SIG-M5 treated with dmso at 0.1 percent for 504 hours (cell line): ENCODE data around the gene VPS37B.

Experiments
- DNase-seq: peaks from one replicate; lab custom pipeline; 2025; ENCODE audit not compliant: unreplicated experiment; lab: John Stamatoyannopoulos, UW

Gene VPS37B

DNA sequence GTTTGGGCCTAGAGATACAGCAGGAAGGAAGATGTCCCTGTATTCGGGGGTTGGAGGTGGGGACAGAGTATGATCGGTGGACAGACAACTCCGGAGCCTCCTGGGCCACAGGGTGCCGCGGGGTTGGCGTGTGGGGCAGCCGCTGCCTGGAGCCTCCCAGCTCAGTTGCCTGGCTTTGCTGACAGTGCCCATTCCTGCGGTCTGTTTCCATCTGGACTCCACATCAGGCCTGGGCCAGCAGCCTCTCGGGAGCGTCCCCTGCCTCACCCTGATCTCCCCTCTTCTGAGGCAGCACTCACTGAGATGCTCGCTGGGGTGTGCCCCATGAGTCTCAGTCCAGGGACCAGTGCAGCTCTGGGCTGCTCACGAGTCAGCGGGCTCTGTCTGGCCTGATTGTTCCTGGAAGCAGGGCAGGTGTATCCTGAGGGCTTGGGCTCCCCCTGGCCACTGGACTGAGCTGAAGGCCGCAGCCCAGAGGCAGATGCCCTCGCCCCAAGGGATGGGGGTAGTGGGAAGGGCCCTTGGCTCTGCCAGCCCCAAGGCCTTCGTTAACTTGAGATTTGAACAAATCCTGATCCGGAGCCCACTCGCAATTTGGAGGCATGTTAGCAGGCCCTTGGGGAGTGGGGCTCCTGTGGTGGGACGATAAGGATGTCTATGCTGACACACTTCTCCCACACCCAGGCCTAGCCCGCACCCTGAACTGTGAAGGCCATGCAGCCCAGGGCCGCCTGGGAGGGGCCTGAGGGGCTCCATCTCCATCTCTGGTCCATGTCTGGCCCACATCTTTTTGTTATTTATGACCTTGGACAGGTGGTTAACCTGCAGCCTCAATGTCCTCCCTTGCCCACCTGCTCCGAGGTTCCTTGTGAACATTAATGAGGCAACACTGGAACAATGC, 53.2 kb downstream of the VPS37B start:
- DNase-seq, result no peak

DNA sequence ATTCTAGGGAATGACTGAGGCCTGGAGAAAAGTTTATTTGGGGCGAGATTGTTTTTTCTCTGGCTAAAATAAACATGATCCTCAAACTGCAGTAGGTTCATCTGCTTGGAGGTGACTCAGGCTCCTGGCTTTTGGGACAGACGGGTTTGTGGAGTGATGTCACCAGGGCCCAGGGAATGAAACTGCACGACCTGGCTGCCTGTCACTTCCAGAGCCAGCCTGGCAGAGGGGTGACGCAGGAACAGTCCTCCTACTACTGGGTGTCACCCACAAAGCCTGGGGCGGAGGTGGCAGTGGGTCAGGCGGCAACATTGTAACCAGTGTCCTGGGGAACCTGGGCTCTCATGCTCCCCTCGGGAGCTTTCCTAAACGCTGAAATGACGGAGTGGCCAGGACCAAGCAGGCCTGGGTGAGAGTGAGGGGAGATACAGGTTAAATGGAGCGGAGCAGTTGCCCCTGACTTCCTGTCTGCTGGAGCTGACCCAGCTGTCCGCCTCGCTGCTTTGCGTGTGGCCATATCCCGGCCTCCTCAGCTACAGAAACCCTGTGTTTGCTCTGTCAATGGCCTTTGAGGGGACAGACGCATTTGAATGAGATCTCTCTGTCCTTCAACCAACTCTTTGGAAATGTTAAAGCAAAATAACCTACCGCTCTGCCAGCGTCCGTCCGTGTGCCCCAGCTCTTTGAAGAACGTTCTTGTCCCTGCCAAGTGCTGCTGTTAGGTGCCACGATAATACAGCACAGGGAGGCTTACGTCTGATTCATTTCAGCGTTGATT, 54.2 kb downstream of the VPS37B start:
- peak; percentile 40 for DNase-seq

DNA sequence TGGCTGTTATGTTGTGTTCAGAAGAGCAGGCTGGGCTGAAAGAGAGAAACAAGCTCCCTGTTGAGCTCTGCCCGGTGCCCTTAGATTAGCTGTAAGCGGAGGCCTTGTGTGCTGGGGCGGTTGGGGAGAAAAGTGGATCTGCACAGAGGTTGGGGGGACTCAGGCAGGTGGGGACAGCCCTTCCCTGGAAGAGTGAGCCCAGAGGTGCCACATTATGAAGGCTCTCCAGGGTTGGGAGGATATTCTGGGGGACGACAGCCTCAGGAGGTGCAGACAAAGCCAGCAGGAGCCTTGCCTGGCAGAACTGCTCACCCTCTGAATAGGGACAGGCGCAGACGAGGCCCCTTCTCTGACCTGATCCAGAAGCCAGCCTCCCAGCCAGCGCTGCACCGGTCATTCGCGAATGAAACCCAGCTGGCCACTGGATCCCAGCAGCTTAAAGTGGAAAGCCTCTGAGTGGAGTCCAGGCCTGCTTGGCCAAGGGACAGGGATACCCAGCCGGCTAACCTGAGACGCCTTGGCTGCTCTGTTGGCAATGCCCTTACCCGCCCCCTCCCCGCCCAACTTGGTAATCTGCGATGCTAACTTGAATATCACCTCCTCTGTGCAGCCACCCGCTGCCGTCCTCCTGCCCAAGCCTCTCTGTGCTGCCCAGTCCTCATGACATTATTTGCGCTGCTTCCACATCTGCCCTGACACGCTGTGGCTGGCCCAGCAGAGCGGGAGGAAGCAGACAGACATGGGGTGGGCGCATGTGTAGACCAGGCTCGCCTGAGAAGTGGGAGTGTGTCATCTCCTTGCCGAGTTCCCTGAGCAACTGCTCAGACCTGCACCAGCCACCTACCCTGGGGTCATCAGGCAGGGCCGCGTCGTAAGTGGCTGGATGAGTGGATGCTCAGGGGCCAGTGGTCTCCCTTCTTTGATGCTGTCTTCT, 55.1 kb downstream of the VPS37B start:
- DNase-seq, result no peak

DNA sequence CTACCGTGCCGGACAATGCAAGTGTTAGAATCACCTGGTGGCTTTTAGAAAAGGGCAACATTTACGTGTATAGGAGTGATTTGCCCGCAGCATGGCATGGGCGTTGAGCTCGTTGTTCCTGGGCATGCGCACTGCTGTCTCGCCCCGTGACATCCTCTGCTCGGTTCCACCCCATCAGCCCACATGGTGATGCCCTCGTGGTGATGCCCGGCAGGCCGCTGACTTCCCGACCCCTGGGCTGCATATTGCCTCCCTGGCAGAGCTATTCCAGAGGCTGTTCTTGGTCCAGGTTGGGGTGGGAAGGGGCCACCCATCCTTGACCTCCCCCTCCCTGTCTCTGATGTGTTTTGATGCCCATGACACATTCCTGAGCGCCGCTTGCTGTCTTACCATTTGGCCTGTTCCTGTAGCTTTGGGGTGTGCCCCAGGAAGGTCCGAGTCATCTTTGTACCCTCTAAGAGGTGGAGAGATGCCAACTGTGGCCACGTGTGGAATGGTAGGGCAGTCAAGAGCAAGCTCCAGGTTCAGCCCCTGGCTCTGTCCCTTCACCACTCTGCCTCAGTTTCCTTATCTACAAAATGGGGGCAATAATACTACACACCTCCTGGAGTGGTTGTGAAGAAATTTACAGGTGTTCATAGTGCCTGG, 55.9 kb downstream of the VPS37B start:
- DNase-seq, result no peak

DNA sequence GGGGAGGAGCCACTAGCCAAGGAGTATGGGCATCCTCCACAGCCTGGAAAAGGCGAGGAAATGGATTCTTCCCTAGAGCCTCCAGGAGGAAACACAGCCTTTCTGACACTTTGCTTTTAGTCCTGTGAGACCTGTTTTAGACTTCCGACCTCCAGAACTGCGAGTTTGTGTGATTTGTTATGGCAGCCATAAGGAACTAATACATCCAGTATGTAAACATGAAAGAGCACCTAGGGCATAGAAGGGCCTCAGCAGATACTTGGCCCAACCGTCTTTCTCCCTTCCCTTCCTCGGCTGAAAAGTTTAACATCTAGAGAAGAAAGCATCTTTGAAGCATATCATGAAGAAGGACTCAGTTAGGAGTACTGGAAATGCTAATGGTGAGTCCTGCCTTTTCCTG, 57.1 kb downstream of the VPS37B start:
- DNase-seq, result no peak

DNA sequence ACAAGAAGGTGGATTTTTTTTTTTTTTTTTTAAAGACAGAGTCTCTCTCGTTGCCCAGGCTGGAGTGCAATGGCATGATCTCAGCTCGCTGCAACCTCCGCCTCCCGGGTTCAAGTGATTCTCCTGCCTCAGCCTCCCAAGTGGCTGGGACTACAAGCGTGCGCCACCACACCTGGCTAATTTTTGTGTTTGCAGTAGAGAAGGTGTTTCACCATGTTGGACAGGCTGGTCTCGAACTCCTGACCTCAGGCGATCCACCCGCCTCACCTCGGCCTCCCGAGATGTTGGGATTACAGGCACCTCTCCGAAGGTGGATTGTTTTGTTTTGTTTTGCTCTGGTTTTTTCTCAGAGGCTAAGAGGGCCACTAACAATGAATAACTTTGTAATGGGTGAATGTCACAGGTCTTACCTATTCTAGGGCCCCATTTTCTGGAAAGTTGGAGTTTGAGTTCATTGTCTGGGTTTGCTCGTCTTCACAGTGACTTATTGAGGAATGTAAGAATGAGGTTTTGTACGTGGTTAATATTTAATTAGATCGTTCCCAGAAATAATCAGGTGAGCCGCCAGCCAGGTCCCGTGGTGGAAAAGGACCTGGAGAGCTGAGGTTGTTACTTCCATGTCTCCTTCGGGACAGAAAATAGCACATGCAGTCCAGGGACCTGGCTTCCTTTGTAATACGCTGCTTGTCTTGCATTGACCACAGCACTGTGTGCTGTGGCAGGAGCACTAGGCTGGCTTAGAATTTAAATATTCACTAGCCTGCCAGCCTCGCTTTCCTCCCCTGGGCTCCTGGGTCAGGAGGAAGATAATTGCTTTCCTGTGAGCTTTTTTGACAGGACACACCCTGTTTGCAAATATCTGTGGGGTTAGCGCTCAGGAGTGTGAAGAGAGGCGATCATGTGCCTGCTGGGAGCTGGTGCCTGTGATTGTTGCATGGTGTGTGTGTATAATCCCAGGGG, 58.3 kb downstream of the VPS37B start:
- peak; percentile 6 for DNase-seq

DNA sequence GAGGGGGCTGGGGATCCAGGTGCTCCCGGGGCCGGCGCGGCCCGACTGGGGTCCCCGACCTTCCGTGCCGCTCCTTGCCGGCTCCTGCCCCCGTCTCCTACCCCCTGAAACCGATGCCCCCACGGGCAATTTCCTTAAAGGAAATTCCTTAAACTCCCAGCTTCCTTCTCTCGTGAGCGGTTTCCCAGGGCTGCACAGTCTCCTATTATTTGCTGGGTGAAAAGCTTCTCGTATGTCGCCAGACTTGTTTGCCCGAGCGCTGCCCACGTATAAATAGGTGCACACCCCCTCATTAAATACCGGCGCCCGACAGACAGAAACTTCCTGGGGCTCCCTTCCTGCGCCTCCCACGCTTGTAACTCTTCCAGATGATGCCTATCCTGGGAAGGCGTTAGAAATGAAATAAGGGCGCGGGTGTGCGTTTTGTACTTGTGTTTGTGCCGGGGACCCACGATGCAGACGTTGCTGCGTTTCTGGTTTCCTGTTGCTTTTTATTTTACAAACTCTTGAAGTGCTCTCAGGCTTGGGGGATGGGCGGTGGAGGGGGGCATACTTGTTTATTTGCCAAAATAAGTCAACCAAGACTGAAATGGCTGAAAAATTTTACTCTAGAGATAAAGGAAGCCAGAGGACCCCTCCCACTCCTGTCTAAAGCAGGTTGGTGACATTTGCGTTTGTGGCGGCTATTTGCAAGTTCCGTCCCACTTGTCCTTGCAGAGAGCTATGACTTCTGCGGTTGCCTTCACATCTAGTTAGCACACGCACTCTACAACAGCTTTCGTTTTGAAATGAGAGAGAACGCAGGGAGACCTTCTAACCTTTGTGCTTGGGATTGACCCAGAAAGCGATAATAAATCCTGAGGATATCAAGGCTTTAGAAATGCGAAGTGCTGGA, 59.6 kb downstream of the VPS37B start:
- DNase-seq, result peak; percentile 59

DNA sequence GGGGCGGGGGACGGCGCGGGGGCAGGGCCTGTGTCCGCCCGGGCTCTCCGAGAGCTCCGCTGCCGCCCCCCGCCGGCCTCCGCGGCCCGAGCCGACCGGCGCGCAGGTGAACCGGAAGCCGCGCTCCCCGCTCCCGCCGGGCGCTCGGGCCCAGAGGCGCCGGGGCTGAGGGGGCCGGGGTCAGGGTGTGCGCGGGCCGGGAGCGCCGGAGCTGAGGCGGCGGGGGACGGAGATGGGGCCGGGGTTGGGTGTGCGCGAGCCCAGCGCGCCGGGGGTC, 60.2 kb downstream of the VPS37B start:
- DNase-seq, result no peak

DNA sequence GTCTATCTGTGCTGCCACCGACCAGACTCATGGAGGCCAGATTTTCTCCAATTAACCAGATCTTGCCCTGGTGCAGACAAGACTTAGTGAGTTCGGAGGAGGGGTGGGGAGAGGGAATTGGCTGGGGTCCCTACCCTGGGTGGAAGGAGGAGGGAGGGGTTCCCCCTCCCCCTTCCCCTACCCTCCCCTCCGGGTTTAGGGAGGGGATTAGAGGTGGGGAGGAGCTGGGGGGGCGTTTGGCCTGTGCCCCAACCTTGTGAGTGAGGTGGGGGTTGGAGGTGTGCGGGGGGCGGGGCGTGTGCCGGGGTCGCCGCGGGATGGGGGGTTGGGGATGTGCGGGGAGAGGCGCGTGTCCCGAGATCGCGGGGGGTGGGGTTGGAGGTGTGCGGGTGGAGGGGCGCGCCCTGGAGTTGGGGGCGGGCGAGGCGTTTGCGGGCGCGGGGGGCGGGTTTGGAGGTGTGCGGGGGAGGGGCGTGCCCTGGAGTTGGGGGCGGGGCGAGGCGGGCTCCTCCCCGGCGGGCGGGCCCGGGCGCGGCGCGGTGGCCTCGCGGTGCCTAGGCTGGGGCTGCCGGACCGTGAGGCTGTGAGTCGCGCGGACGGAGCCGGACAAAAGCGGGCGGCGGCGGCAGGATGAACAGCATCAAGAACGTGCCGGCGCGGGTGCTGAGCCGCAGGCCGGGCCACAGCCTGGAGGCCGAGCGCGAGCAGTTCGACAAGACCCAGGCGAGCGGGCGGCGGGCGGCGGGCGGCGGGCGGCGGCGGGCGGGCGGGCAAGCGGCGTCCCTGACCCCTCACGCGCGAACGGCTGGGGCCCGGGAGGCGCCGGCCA, 60.8 kb downstream of the VPS37B start, which contains the start of gene HIP1R:
Gene HIP1R, plus strand, starts transcription at position 537 of the 829 bp plus-strand sequence. Its CDS starts 94 bp downstream, at position 631.
- DNase-seq, result peak; percentile 14

DNA sequence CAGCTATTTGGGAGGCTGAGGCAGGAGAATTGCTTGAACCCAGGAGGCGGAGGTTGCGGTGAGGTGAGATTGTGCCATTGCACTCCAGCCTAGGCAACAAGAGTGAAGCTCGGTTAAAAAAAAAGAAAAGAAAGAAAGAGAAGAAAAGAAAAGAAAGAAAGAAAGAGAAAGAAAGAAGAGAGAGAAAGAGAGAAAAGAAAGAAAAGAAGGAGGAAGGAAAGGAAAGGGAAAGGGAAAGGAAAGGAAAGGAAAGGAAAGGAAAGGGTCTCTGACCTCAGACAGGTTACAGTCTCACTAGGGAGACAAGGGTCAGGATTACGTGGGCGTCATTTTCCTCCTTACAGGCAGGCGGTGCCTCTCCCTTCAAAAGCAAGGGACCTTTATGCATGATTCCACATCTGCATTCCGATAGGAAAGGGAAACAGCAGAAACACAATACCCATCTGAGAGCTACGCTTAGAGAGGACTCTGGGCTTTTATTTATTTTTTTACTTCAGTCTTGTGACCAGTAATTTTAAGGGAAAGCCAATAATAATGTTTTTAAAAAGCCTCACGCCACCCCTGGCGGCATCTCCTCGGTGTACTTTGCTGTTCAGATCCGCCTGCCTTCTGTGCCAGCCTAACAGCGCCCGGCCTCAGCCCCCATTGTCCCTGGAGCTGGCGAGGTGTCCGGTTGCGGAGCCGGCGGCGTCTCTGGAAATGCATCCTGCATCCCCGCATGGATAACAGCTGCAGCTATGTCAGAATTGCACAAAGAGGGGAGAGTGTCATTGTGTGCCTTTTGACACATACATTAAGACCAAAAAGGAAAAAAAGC, 61.6 kb downstream of the VPS37B start:
- peak; percentile 25 for DNase-seq

DNA sequence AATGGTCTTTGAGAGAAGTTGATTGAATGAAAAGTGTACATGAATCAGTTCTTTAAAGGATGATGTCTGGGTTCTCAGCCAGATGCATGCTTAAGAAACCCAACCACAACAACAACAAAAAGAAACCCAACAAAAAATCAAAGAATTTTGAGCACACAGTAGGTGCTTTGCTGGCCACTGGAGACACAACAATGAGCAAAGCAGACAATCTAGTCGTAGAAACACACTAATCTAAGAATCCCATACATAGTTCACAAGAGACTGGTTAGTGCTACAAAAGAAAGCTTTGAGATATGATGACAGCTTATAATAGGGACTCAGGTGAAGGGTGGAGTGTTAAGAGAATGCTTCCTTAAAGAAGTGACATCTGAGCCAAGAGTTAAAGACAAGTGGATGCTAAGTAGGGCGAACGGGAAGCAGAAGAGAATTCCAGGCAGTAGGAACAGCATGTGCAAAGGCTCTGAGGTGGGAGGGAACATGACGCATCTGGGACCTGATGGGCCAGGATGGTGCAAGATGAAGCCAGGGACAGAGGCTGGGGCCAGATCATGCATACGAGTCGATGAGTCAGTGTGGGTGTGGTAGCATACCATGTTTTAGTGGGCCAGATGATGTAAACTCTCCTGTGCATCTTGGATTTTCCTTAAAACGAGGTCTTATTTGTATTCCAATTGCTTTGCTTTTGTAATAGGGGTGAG, 65.3 kb downstream of the VPS37B start:
- DNase-seq, result peak; percentile 76

DNA sequence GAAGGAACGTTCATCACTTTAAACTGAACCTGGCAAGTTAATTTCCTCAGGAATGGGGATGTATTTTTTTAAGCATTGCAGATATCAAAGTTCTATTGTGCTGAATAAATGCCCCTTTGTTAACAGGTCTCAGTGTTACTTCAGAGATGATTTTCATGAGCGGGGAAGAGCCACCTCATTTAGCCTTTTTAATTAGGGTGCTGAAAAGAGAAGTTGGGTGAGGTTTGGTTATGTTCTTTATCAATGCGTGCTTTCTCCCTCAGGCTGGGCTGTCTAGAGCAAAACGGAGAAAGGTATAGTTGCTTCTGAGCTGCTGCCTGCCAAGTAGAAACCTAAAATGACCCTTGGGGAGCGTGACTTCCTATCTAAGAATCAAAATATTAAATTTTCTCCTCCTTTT, 68.7 kb downstream of the VPS37B start:
- peak; percentile 13 for DNase-seq

DNA sequence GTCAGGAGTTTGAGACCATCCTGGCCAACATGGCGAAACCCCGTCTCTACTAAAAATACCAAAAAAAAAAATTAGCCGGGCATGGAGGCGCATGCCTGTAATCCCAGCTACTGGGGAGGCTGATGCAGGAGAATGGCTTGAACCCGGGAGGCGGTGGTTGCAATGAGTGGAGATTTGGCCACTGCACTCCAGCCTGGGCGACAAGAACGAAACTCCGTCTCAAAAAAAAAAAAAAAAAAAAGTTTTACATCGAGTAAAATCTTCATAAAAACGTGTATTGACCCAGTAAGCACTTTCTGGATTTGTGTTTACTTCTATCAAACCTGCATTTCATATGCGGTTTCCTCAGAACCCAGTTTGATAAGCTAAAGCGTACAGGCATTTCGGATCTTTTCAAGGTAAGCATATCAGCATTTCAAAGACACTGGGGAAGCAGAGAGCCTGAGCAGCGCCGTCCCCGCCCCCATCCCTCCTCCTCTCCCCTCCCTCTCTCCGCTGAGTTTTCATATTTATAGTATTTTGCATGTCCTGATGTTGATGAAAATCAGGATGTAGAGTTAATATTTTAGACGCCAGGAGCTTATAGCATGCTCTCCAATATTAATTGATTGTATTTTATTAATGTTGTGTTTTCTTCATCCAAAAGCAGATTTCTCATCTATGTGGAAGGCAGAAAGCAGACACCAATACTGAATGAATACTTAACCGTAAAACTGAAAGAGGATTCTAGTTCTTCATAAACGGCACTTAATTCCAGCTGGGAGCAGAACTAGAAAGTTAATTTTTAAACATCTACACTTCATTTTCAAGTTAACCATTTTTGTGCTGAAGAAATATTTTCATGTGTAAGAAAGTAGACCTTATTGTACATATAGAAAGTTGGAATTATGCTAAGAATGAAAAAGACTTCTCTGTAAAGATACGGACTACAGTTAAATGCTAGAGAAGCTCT, 69.9 kb downstream of the VPS37B start:
- no peak for DNase-seq

DNA sequence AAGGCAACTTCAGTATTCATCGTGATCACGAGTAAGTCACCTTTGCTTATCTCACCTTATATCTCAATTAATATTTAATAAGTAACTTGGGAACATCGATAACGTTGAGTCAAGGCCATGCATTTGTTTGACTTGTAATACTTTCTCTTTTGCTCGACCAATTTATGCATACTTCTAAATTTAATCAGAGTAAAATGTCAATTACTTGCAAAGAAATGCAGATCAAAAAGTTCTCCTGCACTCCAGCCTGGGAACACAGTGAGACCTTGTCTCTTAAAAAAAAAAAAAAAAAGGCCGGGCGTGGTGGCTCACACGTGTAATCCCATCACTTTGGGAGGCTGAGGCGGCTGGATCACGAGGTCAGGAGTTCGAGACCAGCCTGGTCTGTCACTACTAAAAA, 72.5 kb downstream of the VPS37B start:
- no peak for DNase-seq

DNA sequence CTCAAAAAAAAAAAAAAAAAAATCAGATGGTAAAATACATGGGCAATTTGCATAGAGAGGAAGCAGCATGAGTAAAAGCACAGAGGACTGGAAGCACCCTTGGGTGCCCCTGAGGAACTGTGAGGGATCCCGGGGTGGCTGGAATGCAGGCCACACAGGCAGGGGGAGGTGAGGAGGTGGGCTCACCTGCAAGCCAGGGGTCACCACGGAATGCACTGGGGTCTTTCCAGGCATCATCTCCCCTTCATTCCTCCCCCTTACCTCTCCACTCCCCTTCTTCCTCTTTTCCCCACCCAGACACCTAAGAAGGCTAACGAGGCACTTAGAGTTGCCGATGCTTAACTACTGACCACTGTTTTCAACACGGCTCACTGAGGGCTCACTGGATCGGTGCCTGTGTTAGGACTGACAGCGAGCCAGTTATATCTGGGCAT, 75.1 kb downstream of the VPS37B start:
- no peak for DNase-seq
